GM06990 (cell line): ENCODE measurements around the gene NTM.

Experiments
- DNase-seq: peaks from one replicate; pipeline ENCODE4 v3.0.0-alpha.2; 2011; ENCODE audit not compliant: insufficient read length; ENCODE audit errors: extremely low read depth
- H3K27me3 ChIP-seq: replicated peaks from 2 replicates; pipeline ENCODE4 v1.6.0; 2011; ENCODE audit warnings: low read length; ENCODE audit not compliant: control insufficient read depth, insufficient read depth
- H3K36me3 ChIP-seq: 2 replicates; pipeline ENCODE4 v1.5.1; 2011; ENCODE audit warnings: low read length; ENCODE audit not compliant: control insufficient read depth, insufficient read depth
- H3K4me3 ChIP-seq: replicated peaks from 2 replicates; pipeline ENCODE4 v1.5.1; 2011; ENCODE audit warnings: low read depth, mild to moderate bottlenecking, control low read depth, low read length
- TF ChIP-seq, protein P1 (sequence below): IDR thresholded peaks from 2 replicates; pipeline ENCODE4 v1.5.1; 2011; ENCODE audit warnings: low read length, control low read depth, mild to moderate bottlenecking, inconsistent platforms; ENCODE audit not compliant: insufficient read depth, poor library complexity, severe bottlenecking

The NTM gene

DNA sequence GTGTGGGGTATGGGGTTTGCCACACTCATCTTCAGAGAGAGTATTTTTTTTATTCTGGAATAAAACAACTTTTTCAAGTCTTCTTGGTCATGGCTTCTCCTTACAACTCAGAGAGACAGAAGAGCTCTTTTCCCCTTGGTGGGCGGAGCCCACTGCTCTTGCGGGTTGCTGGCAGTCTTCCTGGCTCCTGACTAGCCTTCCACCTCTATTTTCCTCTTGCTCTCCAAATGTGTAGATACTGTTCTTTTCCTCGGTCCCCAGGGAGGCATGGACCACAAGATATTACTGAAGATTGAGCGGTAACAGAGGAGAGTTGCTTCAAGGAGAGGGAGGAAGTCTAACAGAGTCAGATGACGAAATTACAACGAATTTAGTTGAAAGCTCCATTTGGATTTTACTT, 210.6 kb downstream of the NTM start:
- DNase-seq = no peak
- no peaks in the 10 kb centered on the region for H3K36me3 ChIP-seq
- TF ChIP-seq, protein P1, sequence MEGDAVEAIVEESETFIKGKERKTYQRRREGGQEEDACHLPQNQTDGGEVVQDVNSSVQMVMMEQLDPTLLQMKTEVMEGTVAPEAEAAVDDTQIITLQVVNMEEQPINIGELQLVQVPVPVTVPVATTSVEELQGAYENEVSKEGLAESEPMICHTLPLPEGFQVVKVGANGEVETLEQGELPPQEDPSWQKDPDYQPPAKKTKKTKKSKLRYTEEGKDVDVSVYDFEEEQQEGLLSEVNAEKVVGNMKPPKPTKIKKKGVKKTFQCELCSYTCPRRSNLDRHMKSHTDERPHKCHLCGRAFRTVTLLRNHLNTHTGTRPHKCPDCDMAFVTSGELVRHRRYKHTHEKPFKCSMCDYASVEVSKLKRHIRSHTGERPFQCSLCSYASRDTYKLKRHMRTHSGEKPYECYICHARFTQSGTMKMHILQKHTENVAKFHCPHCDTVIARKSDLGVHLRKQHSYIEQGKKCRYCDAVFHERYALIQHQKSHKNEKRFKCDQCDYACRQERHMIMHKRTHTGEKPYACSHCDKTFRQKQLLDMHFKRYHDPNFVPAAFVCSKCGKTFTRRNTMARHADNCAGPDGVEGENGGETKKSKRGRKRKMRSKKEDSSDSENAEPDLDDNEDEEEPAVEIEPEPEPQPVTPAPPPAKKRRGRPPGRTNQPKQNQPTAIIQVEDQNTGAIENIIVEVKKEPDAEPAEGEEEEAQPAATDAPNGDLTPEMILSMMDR = no peak
- no peak overlapping the region for H3K4me3 ChIP-seq
- no peaks in the 10 kb centered on the region; the same call in none of the 2 replicates for H3K27me3 ChIP-seq

DNA sequence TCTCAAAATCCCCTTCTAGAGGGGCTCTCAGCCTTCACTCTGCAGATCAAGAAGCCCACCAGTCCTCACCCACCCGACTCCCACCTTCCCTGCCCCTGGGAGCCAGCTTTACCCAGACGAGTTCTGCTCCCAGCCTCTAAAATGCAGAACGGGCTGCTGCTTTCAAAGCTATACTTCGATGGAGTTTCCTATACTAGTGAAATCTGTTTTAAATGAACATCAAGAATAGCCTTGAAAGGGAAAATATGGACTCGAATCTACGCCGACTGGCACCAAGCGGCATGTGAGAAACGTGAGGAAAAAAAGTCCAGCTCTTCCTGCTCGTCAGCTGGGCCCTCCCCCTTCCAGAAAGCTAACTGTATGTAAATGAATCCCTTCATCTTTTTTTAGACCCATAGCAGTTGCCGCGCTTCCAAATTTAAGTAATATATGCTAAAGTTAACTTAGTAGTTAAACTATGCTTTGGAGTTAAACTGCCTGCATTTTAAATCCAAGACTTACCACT, 211.7 kb downstream of the NTM start:
- DNase-seq = no peak
- Histone ChIP-seq H3K36me3 (no peaks in the 10 kb centered on the region), H3K27me3 (no peaks in the 10 kb centered on the region; the same call in none of the 2 replicates), H3K4me3 (no peak overlapping the region)
- TF ChIP-seq, protein P1 = no peak

DNA sequence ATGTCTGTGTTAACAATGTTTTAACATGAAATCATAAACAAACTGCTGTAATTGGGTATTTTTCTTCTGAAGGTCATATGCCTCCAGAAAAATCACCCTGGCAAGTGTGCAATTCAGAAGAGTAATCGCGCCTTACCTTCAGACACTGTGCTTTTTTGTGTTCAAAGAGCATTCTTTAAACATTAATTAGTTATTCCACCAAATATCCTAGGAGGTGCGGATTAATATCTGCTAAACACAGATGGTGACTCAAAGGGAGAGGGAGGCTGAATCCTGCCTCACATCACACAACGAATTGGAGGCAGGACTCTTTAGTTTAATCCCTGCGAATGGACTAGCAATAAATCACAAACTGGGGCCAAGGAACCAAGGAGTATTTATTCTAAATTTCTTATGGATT, 213.0 kb downstream of the NTM start:
- Histone ChIP-seq H3K36me3 (no peaks in the 10 kb centered on the region), H3K4me3 (no peak overlapping the region), H3K27me3 (no peaks in the 10 kb centered on the region; the same call in none of the 2 replicates)
- no peak for DNase-seq
- TF ChIP-seq, protein P1 = no peak

DNA sequence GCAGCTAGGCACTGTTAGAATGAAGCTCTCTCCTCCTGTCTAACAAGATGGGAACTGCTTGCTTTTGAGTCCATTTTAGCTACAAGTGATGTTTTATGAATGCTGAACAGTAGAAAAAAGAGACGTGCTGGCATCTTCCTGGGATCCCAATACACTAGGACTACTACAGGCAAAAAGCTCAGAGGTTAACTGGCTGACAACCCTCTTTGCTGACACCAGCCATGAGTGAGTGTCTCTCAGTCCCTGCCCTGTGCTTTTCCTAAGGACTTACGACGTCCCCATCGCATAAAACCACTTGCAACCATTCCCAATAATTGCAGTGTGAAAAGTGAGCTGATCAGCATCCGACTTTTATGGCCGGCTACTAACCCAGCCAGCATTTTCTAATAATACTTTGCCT, 213.5 kb downstream of the NTM start:
- no peak overlapping the region for H3K4me3 ChIP-seq
- no peaks in the 10 kb centered on the region; the same call in none of the 2 replicates for H3K27me3 ChIP-seq
- no peaks in the 10 kb centered on the region for H3K36me3 ChIP-seq
- no peak for DNase-seq
- TF ChIP-seq, protein P1 = no peak

DNA sequence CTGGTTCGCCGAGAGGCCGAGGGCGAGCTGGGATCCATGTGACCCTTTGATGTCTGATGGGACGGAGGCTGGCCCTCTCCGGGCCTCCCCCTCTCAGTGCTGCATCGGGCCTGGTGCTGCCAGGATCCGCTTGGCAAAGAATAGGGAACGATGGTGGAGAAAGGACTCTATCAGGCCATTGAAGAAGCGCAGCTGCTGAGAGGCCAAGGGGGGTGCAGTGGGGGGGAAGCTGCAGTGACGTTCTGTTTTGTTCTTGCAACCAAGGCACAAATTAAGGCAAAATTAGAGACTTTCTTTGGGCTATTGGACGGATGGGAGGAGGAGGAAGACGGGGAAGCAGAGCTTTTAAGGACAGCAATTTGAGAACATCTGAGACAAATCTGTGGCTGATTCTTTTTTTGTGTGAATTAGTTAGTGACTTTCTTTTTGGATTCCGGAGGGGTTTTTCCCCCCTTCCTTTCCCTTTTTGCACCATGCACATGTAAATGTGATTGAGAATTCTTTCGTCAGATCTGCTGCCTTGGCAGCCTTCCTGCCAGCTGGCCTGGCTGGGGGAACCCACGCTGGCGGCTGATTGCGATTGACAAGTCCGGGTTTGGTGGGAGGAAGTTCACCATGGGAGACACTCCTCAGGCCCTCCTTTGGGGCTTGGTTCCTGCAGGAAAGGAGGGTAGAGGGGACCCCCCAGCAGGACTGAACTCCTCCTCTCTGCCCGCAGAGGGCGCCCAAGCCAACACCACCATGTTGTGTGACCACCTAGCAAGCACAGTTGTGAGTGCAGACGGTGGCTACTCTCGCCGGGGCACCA, 214.6 kb downstream of the NTM start:
- no peaks in the 10 kb centered on the region; the same call in none of the 2 replicates for H3K27me3 ChIP-seq
- H3K36me3 ChIP-seq = no peaks in the 10 kb centered on the region
- no peak overlapping the region for H3K4me3 ChIP-seq
- no peak for DNase-seq
- TF ChIP-seq, protein P1 = peak; percentile 55

DNA sequence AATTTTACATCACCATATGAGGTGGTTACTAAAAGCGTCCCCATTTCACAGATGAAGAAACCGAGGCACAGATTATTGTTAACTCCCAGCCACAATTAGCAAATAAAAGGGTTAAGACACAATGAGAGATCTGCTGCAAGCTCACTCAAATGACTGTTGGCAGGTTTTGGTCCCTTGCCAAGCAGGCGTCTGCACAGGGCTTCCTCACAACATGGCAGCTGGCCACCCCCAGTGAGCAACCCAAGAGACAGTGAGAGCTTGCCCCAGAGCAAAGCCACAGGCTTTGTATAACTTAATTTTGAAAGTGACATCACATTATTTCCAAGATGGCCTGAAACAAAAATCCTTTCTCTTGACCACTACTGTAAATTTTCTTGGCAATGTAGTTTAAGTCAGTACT, 217.6 kb downstream of the NTM start:
- H3K27me3 ChIP-seq = no peaks in the 10 kb centered on the region; the same call in none of the 2 replicates
- TF ChIP-seq, protein P1 = no peak
- H3K36me3 ChIP-seq = no peaks in the 10 kb centered on the region
- H3K4me3 ChIP-seq = no peak overlapping the region
- DNase-seq = no peak
